Subcutaneous adipose tissue (tissue), 4 donors: ENCODE results near the gene PPM1B. TPM values are rescaled to one million over a fixed set of nuclear protein-coding genes. Genes with fewer than 3 reads are reported as not detected.

ENCODE experiments used
- CTCF ChIP-seq: fragments of 450-650 bp; IDR thresholded peaks from one replicate; pipeline ENCODE4 v1.5.1; 2016; ENCODE audit warnings: low read depth, mild to moderate bottlenecking, control low read depth, antibody characterized with exemption, moderate library complexity
- total RNA-seq, 4 donors: library from RNA; depleted of rRNA; stranded (reverse); fragments of >200 nt; gene quantifications; one replicate each; pipeline ENCODE4 v1.1.0, GENCODE V29; 2016

Gene PPM1B
- total RNA-seq, 4 donors from 2014 or later, result 73.1 to 150 (median 83.2) TPM

- no peak for TF ChIP-seq CTCF
Observed at GRCh38 chr2:44163777-44164176, 4.9 kb upstream of the PPM1B start.

- no peak for TF ChIP-seq CTCF
Observed at GRCh38 chr2:44164617-44165016, 4.1 kb upstream of the PPM1B start.

GRCh38 chr2:44166096-44166495, 2.6 kb upstream of the PPM1B start:
- TF ChIP-seq CTCF, result no peak

- TF ChIP-seq CTCF, result no peak
Observed at GRCh38 chr2:44167311-44167907, 1.3 kb upstream of the PPM1B start.

GRCh38 chr2:44167908-44168680, 581 bp upstream of the PPM1B start:
- no peak for TF ChIP-seq CTCF

- no peak for TF ChIP-seq CTCF
Observed at GRCh38 chr2:44169155-44169898, 652 bp downstream of the PPM1B start.

GRCh38 chr2:44170311-44170717, 1.6 kb downstream of the PPM1B start:
- TF ChIP-seq CTCF, result no peak
